ENCODE measurements around the gene HDAC8. TPM values are rescaled to one million over a fixed set of nuclear protein-coding genes. Genes with fewer than 3 reads are reported as not detected.
"Not testable (repeated sequence)": the region's sequence is repeated elsewhere in the genome, so short reads cannot be mapped to it uniquely, and the experiment has no call there.

HDAC8 gene
- total RNA-seq, 4 donors from 2014 or later: 16.3 to 27.0 (median 20.2) TPM

DNA sequence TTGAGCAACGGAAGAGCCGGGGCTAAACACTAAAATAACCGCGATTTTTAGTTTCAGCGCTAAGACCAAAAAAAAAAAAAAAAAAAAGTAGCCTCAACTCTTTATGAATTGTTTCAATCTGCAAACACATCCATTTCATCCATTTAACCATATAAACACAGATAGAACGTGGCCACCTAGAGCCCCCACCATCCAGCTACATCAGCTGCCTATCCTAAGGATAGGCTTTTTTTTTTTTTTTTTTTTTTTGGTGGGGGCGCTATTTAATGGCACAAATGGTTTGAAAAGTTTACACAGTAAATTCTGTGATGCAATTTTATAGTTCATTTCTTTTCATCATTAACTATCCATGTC is 492 bp upstream of the HDAC8 start:
- 21% methylated on average over 7 of the region's 7 CpGs for WGBS
- no peak overlapping the region for H3K27ac ChIP-seq
- no peak for DNase-seq (ENCODE audit: low spot score in 2 of 2)
- peaks cover 4% of the 10 kb centered on the region for H3K36me3 ChIP-seq
- H3K4me3 ChIP-seq: peak overlapping the region; percentile 62
- no peaks in the 10 kb centered on the region for H3K27me3 ChIP-seq
- H3K4me1 ChIP-seq: peaks cover 5% of the 10 kb centered on the region
- TF ChIP-seq CTCF (IDR thresholded peaks at IDR 0.05) (no peak), EP300 (IDR thresholded peaks at IDR 0.05) (no peak), POLR2A (IDR thresholded peaks at IDR 0.05) (no peak), POLR2AphosphoS5 (IDR thresholded peaks at IDR 0.05) (no peak)
- H3K9me3 ChIP-seq: no peaks in the 10 kb centered on the region

- peaks cover 31% of the 10 kb centered on the region for H3K36me3 ChIP-seq
- DNase-seq (ENCODE audit: low spot score in 2 of 2): no peak
- no peak overlapping the region for H3K4me3 ChIP-seq
- no peaks in the 10 kb centered on the region for H3K9me3 ChIP-seq
- H3K27ac ChIP-seq: no peak overlapping the region
- WGBS: 56% methylated on average over 2 of the region's 2 CpGs
- H3K4me1 ChIP-seq: peaks cover 5% of the 10 kb centered on the region
- TF ChIP-seq POLR2AphosphoS5 (IDR thresholded peaks at IDR 0.05): no peak
- no peak for TF ChIP-seq CTCF (IDR thresholded peaks at IDR 0.05)
- no peak for TF ChIP-seq EP300 (IDR thresholded peaks at IDR 0.05)
- TF ChIP-seq POLR2A (IDR thresholded peaks at IDR 0.05): no peak
- H3K27me3 ChIP-seq: no peaks in the 10 kb centered on the region
These were observed 2.9 kb downstream of the HDAC8 start for GRCh38 chrX:72569786-72570185.

- H3K4me1 ChIP-seq: peaks cover 5% of the 10 kb centered on the region
These were observed 4.1 kb downstream of the HDAC8 start for GRCh38 chrX:72568406-72569092.

GRCh38 chrX:72566448-72566847 is 6.2 kb downstream of the HDAC8 start:
- H3K4me1 ChIP-seq: no peaks in the 10 kb centered on the region
- no peak for DNase-seq (ENCODE audit: low spot score in 2 of 2)
- no peak for TF ChIP-seq POLR2AphosphoS5 (IDR thresholded peaks at IDR 0.05)
- H3K36me3 ChIP-seq: peaks cover 35% of the 10 kb centered on the region
- 86% methylated on average over 2 of the region's 2 CpGs for WGBS
- H3K9me3 ChIP-seq: no peaks in the 10 kb centered on the region
- H3K4me3 ChIP-seq: no peak overlapping the region
- H3K27me3 ChIP-seq: no peaks in the 10 kb centered on the region
- H3K27ac ChIP-seq: no peak overlapping the region

More at GRCh38 chrX:72568406-72569092, 4.1 kb downstream of the HDAC8 start:
- no peak for DNase-seq (ENCODE audit: low spot score in 2 of 2)
- Histone ChIP-seq H3K9me3 (no peaks in the 10 kb centered on the region), H3K27ac (no peak overlapping the region), H3K36me3 (peaks cover 35% of the 10 kb centered on the region), H3K4me3 (no peak overlapping the region), H3K27me3 (no peaks in the 10 kb centered on the region)
- TF ChIP-seq CTCF (IDR thresholded peaks at IDR 0.05) (no peak), POLR2AphosphoS5 (IDR thresholded peaks at IDR 0.05) (no peak), EP300 (IDR thresholded peaks at IDR 0.05) (no peak), POLR2A (IDR thresholded peaks at IDR 0.05) (no peak)
- WGBS: 61% methylated on average over 6 of the region's 6 CpGs

DNA sequence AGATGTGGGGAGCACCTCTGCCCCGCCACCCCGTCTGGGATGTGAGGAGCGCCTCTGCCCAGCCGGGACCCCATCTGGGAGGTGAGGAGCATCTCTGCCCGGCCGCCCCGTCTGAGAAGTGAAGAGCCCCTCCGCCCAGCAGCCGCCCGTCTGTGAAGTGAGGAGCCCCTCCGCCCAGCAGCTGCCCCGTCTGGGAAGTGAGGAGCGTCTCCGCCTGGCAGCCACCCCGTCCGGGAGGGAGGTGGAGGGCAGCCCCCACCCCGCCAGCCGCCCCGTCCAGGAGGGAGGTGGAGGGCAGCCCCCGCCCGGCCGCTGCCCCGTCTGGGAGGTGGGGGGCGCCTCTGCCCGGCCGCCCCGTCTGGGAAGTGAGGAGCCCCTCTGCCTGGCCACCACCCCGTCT is 13.0 kb downstream of the HDAC8 start:
- 94% methylated on average over 5 of the region's 28 CpGs for WGBS

DNA sequence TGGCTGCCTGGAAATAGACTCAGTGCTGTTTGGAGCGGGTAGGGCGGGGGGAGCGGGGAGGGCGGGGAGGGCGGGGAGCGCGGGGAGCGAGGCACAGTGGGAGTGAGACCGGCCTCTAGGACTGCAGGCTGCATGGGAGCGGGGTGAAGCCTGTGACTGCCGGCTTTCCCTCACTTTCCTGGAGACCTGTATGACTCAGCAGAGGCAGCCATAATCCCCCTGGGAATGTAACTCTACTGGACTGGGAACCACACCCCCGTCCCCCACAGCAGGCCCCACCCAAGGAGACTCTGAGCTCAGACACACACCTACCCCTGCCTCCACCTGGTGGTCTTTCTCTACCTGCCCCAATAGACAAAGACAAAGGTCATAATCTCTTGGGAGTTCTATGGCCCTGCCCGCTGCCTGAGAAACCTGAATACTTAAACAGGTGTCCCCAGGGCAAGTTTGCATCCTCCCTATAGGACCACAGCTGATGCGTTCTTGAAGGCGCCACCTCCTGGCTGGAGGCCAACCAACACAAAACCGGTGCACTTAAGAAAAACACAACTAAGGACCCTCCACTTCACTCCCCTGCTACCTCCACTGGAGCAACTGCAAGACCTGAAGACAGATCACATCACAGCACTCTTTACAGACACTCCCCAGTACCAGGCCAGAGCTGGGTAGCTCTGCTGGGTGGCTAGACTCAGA is 18.0 kb downstream of the HDAC8 start:
- DNase-seq (ENCODE audit: low spot score in 2 of 2): no peak
- Histone ChIP-seq H3K4me3 (no peak overlapping the region), H3K27ac (no peak overlapping the region), H3K9me3 (no peaks in the 10 kb centered on the region), H3K27me3 (no peaks in the 10 kb centered on the region), H3K36me3 (no peaks in the 10 kb centered on the region), H3K4me1 (no peaks in the 10 kb centered on the region)
- 64% methylated on average over 14 of the region's 16 CpGs for WGBS
- no peak for TF ChIP-seq EP300 (IDR thresholded peaks at IDR 0.05)
- TF ChIP-seq POLR2AphosphoS5 (IDR thresholded peaks at IDR 0.05): no peak
- TF ChIP-seq POLR2A (IDR thresholded peaks at IDR 0.05): no peak
- no peak for TF ChIP-seq CTCF (IDR thresholded peaks at IDR 0.05)

More for the DNA sequence above, 13.0 kb downstream of the HDAC8 start:
- H3K4me3 ChIP-seq; H3K9me3 ChIP-seq; H3K4me1 ChIP-seq; H3K27ac ChIP-seq; H3K36me3 ChIP-seq; DNase-seq (ENCODE audit: low spot score in 2 of 2); H3K27me3 ChIP-seq: not testable (repeated sequence)

GRCh38 chrX:72552443-72552842 is 20.2 kb downstream of the HDAC8 start:
- not testable (repeated sequence) for H3K36me3 ChIP-seq; H3K27me3 ChIP-seq; DNase-seq (ENCODE audit: low spot score in 2 of 2); H3K9me3 ChIP-seq; H3K4me1 ChIP-seq; H3K4me3 ChIP-seq; H3K27ac ChIP-seq
- WGBS: 72% methylated on average over 6 of the region's 6 CpGs

Data from suprapubic skin (tissue), 4 donors.